Vagina (tissue), 2 donors: ENCODE data around the gene RBM33.

Experiments used
- POLR2AphosphoS5 ChIP-seq, 2 donors: sonication (generic); formaldehyde crosslinking; IDR thresholded peaks; one replicate each; pipeline ENCODE4 v1.9.0; 2017; ENCODE audit warnings: antibody characterized with exemption in 2 of 2, mild to moderate bottlenecking in 2 of 2, low read depth in 1 of 2; ENCODE audit not compliant: insufficient read depth in 1 of 2
- TF ChIP-seq, protein P1 (sequence below), 3 experiments: fragments of 450-650 bp in 2 of 3; fragments of 200-600 bp in 1 of 3; sonication (generic) in 1 of 3; IDR thresholded peaks; one replicate each; pipeline ENCODE4 v1.5.1; 2017 to 2019; ENCODE audit warnings: antibody characterized with exemption in 3 of 3, mild to moderate bottlenecking in 2 of 3, moderate library complexity in 2 of 3

DNA sequence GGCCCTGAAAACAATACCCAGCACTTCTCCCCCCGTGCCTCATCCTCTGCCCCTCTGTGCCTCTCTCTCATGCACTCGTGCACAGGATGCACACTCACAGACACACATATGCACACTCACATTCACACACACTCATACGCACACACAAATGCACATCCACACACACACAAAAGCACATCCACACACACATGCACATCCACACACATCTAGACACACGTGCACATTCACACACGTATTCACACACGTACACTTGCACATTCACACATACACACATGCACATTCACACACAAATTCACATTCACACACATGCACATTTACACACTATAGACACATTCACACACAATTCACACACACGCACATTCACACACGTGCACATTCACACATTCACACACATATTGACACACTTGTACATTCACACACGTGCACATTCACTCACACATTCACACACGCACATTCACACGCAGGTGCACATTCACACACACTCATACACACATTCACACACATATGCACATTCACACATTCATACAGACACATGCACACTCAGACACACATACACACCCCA, 148.6 kb downstream of the RBM33 start:
- TF ChIP-seq, protein P1, sequence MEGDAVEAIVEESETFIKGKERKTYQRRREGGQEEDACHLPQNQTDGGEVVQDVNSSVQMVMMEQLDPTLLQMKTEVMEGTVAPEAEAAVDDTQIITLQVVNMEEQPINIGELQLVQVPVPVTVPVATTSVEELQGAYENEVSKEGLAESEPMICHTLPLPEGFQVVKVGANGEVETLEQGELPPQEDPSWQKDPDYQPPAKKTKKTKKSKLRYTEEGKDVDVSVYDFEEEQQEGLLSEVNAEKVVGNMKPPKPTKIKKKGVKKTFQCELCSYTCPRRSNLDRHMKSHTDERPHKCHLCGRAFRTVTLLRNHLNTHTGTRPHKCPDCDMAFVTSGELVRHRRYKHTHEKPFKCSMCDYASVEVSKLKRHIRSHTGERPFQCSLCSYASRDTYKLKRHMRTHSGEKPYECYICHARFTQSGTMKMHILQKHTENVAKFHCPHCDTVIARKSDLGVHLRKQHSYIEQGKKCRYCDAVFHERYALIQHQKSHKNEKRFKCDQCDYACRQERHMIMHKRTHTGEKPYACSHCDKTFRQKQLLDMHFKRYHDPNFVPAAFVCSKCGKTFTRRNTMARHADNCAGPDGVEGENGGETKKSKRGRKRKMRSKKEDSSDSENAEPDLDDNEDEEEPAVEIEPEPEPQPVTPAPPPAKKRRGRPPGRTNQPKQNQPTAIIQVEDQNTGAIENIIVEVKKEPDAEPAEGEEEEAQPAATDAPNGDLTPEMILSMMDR (IDR thresholded peaks at IDR 0.05): no peak
- TF ChIP-seq POLR2AphosphoS5 (IDR thresholded peaks at IDR 0.05; ENCODE audit: insufficient read depth in 1 of 2, low read depth in 1 of 2): no peak
